A673 (cell line): ENCODE results near the gene GDF11.

Experiments used
- EZH2 ChIP-seq: fragments of 200-600 bp; sonication (generic); IDR thresholded peaks from 2 replicates; pipeline ENCODE4 v1.6.1; 2017; ENCODE audit warnings: borderline replicate concordance, low read depth, mild to moderate bottlenecking, mixed read lengths, antibody characterized with exemption, low read length; ENCODE audit not compliant: poor library complexity, severe bottlenecking
- TF ChIP-seq, protein P1 (sequence below): fragments of 300-800, 200-600 bp; sonication (generic); conservative IDR thresholded peaks from 2 replicates; pipeline ENCODE4 v1.5.1; 2017; ENCODE audit warnings: low read depth, mild to moderate bottlenecking, antibody characterized with exemption, low read length, moderate library complexity, mixed read lengths

DNA sequence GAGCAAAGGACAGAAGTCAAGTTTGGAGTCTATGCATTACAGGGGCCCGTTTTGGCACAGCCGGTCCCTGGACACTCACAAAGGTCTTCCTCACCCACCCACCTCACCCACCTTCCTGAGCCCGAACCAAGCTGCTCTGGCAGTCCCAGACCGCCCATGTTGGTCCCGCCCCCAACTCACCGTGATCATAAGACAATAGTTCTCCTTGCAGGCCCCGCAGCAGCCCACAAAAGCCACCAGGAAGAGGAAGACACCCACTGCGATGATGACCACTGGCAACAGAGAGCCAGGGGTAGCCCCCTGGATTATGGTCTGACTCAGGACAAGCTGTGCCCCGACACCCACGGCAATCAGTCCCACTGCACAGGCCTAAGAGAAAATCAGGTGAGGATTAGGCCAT is 16.0 kb upstream of the GDF11 start:
- TF ChIP-seq EZH2, result no peak
- TF ChIP-seq, protein P1, sequence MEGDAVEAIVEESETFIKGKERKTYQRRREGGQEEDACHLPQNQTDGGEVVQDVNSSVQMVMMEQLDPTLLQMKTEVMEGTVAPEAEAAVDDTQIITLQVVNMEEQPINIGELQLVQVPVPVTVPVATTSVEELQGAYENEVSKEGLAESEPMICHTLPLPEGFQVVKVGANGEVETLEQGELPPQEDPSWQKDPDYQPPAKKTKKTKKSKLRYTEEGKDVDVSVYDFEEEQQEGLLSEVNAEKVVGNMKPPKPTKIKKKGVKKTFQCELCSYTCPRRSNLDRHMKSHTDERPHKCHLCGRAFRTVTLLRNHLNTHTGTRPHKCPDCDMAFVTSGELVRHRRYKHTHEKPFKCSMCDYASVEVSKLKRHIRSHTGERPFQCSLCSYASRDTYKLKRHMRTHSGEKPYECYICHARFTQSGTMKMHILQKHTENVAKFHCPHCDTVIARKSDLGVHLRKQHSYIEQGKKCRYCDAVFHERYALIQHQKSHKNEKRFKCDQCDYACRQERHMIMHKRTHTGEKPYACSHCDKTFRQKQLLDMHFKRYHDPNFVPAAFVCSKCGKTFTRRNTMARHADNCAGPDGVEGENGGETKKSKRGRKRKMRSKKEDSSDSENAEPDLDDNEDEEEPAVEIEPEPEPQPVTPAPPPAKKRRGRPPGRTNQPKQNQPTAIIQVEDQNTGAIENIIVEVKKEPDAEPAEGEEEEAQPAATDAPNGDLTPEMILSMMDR, result no peak
